Smooth muscle cell (in vitro differentiated cells): Measurements from ENCODE around the gene ZNF521. TPM values are rescaled to one million over a fixed set of nuclear protein-coding genes. Genes with fewer than 3 reads are reported as not detected.

Experiments
- DNase-seq: peaks from one replicate; lab custom pipeline; 2025; ENCODE audit not compliant: unreplicated experiment; lab: John Stamatoyannopoulos, UW
- H2AFZ ChIP-seq: fragments of 200-600 bp; sonication (generic); 2 replicates; pipeline ENCODE4 v1.6.0; 2016; ENCODE audit warnings: antibody characterized with exemption, low read depth, mild to moderate bottlenecking
- H3F3A ChIP-seq: fragments of 200-600 bp; sonication (generic); 2 replicates; pipeline ENCODE4 v1.6.0; 2017; ENCODE audit warnings: antibody characterized with exemption, low read depth
- H3K27ac ChIP-seq: fragments of 200-600 bp; sonication (generic); 2 replicates; pipeline ENCODE4 v1.5.1; 2016; ENCODE audit warnings: low read depth, mild to moderate bottlenecking
- H3K27me3 ChIP-seq: fragments of 200-600 bp; sonication (generic); 2 replicates; pipeline ENCODE4 v1.6.1; 2016; ENCODE audit warnings: low read depth, mild to moderate bottlenecking
- H3K36me3 ChIP-seq: fragments of 200-600 bp; sonication (generic); 2 replicates; pipeline ENCODE4 v1.5.1; 2016; ENCODE audit warnings: low read depth
- H3K4me1 ChIP-seq: fragments of 200-600 bp; sonication (generic); 2 replicates; pipeline ENCODE4 v1.5.1; 2016; ENCODE audit warnings: low read depth
- H3K4me2 ChIP-seq: fragments of 200-600 bp; sonication (generic); 2 replicates; pipeline ENCODE4 v1.6.0; 2016; ENCODE audit warnings: mild to moderate bottlenecking
- H3K4me3 ChIP-seq: fragments of 200-600 bp; sonication (generic); 2 replicates; pipeline ENCODE4 v1.5.1; 2016; ENCODE audit warnings: mild to moderate bottlenecking
- H3K79me2 ChIP-seq: fragments of 200-600 bp; sonication (generic); 2 replicates; pipeline ENCODE4 v1.6.0; 2016; ENCODE audit warnings: low read depth, mild to moderate bottlenecking
- H3K9ac ChIP-seq: fragments of 200-600 bp; sonication (generic); 2 replicates; pipeline ENCODE4 v1.6.0; 2016; ENCODE audit warnings: low read depth
- H3K9me3 ChIP-seq: fragments of 200-600 bp; sonication (generic); replicated peaks from 2 replicates; pipeline ENCODE4 v1.5.1; 2016; ENCODE audit warnings: low read depth
- H4K20me1 ChIP-seq: fragments of 200-600 bp; sonication (generic); 2 replicates; pipeline ENCODE4 v1.6.0; 2016; ENCODE audit warnings: low read depth
- WGBS: methylation state at CpG from one replicate; pipeline ENCODE4 v1.1.7; 2016; ENCODE audit warnings: low lambda C conversion rate; 5-methylcytosine and 5-hydroxymethylcytosine counted together
- polyA plus RNA-seq: library from polyadenylated mRNA; unstranded; fragments of >200 nt; fragmentation: Nextera tagmentation; extraction: Ambion mirVana; gene quantifications from 2 replicates; pipeline ENCODE4 v1.2.1, GENCODE V29; 2016
- total RNA-seq: library from RNA; depleted of rRNA; stranded (reverse); fragments of >200 nt; gene quantifications from 2 replicates; pipeline ENCODE4 v1.2.3, GENCODE V29; 2014
- TF ChIP-seq, protein P1 (sequence below): fragments of 200-600 bp; sonication (generic); IDR thresholded peaks from 2 replicates; pipeline ENCODE4 v1.5.1; 2017; ENCODE audit warnings: borderline replicate concordance, mild to moderate bottlenecking, antibody characterized with exemption; ENCODE audit not compliant: insufficient read depth, poor library complexity, severe bottlenecking

ZNF521 gene
- total and polyA plus RNA-seq, 2 experiments from 2014 or later, result 19.9 to 36.4 TPM

GRCh38 chr18:25341831-25342230 is 10.1 kb downstream of the ZNF521 start:
- H2AFZ ChIP-seq, result no peak overlapping the region
- peaks cover 92% of the 10 kb centered on the region for H3K79me2 ChIP-seq
- no peaks in the 10 kb centered on the region for H3K36me3 ChIP-seq
- DNase-seq, result no peak
- TF ChIP-seq, protein P1, sequence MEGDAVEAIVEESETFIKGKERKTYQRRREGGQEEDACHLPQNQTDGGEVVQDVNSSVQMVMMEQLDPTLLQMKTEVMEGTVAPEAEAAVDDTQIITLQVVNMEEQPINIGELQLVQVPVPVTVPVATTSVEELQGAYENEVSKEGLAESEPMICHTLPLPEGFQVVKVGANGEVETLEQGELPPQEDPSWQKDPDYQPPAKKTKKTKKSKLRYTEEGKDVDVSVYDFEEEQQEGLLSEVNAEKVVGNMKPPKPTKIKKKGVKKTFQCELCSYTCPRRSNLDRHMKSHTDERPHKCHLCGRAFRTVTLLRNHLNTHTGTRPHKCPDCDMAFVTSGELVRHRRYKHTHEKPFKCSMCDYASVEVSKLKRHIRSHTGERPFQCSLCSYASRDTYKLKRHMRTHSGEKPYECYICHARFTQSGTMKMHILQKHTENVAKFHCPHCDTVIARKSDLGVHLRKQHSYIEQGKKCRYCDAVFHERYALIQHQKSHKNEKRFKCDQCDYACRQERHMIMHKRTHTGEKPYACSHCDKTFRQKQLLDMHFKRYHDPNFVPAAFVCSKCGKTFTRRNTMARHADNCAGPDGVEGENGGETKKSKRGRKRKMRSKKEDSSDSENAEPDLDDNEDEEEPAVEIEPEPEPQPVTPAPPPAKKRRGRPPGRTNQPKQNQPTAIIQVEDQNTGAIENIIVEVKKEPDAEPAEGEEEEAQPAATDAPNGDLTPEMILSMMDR, result no peak
- WGBS, result 94% methylated on average over 2 of the region's 2 CpGs
- peaks cover 23% of the 10 kb centered on the region for H3K4me1 ChIP-seq
- peaks cover 93% of the 10 kb centered on the region for H4K20me1 ChIP-seq
- no peak overlapping the region for H3K9ac ChIP-seq
- no peak overlapping the region for H3K4me3 ChIP-seq
- no peaks in the 10 kb centered on the region for H3K9me3 ChIP-seq
- no peaks in the 10 kb centered on the region for H3F3A ChIP-seq
- H3K27me3 ChIP-seq, result peaks cover 5% of the 10 kb centered on the region
- no peak overlapping the region for H3K27ac ChIP-seq
- H3K4me2 ChIP-seq, result no peak overlapping the region

- Histone ChIP-seq H3F3A (no peaks in the 10 kb centered on the region), H3K27me3 (no peaks in the 10 kb centered on the region), H3K79me2 (peaks cover 92% of the 10 kb centered on the region), H2AFZ (no peak overlapping the region), H3K4me1 (peaks cover 13% of the 10 kb centered on the region), H3K4me3 (no peak overlapping the region), H3K4me2 (no peak overlapping the region), H4K20me1 (peaks cover 93% of the 10 kb centered on the region), H3K9ac (no peak overlapping the region), H3K9me3 (no peaks in the 10 kb centered on the region), H3K27ac (no peak overlapping the region), H3K36me3 (no peaks in the 10 kb centered on the region)
- WGBS, result 79% methylated on average over 3 of the region's 3 CpGs
- no peak for DNase-seq
- TF ChIP-seq, protein P1, result no peak
Observed at GRCh38 chr18:25340762-25341161, 11.2 kb downstream of the ZNF521 start.

GRCh38 chr18:25335676-25336075 is 16.3 kb downstream of the ZNF521 start:
- H4K20me1 ChIP-seq, result peaks cover 88% of the 10 kb centered on the region
- H3K4me1 ChIP-seq, result peaks cover 21% of the 10 kb centered on the region
- no peak overlapping the region for H3K4me2 ChIP-seq
- no peaks in the 10 kb centered on the region for H3K36me3 ChIP-seq
- no peak overlapping the region for H3K4me3 ChIP-seq
- H3K27me3 ChIP-seq, result no peaks in the 10 kb centered on the region
- TF ChIP-seq, protein P1, result no peak
- 97% methylated on average over 6 of the region's 6 CpGs for WGBS
- no peaks in the 10 kb centered on the region for H3K9me3 ChIP-seq
- H3K9ac ChIP-seq, result no peak overlapping the region
- H3K27ac ChIP-seq, result no peak overlapping the region
- no peak overlapping the region for H2AFZ ChIP-seq
- peaks cover 95% of the 10 kb centered on the region for H3K79me2 ChIP-seq
- H3F3A ChIP-seq, result no peaks in the 10 kb centered on the region
- DNase-seq, result no peak

DNA sequence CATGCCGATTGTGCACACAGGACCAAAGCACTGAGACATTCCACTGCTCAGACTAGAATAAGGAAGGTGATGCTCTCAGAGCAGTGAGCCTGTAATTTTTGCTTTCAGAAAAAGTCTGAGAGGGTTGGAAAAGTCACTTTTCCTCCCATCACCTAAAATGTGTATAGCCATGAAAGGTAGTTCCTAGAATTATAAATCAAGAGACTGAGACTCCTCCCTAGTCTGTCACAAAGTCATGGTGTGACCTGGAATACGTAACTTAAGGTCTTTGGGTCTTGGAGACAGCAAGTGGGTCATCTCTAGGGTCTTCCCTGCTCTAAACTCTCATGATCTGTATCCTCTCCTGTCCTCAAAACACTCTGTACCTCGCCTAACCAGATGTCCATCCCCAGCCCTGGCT is 16.9 kb downstream of the ZNF521 start:
- H3K36me3 ChIP-seq, result no peaks in the 10 kb centered on the region
- no peak for DNase-seq
- peaks cover 86% of the 10 kb centered on the region for H4K20me1 ChIP-seq
- no peaks in the 10 kb centered on the region for H3K27me3 ChIP-seq
- no peaks in the 10 kb centered on the region for H3F3A ChIP-seq
- H3K27ac ChIP-seq, result no peak overlapping the region
- WGBS, result 97% methylated on average over 3 of the region's 3 CpGs
- H3K79me2 ChIP-seq, result peaks cover 95% of the 10 kb centered on the region
- TF ChIP-seq, protein P1, result no peak
- H3K4me1 ChIP-seq, result peaks cover 21% of the 10 kb centered on the region
- H3K4me2 ChIP-seq, result no peak overlapping the region
- H3K9me3 ChIP-seq, result no peaks in the 10 kb centered on the region
- no peak overlapping the region for H3K9ac ChIP-seq
- H3K4me3 ChIP-seq, result no peak overlapping the region
- no peak overlapping the region for H2AFZ ChIP-seq
